Measurements from ENCODE around the gene KANK4. TPM values are rescaled to one million over a fixed set of nuclear protein-coding genes. Genes with fewer than 3 reads are reported as not detected.
"Not testable (repeated sequence)": the region's sequence is repeated elsewhere in the genome, so short reads cannot be mapped to it uniquely, and the experiment has no call there.

KANK4 gene
- total and polyA plus RNA-seq, 12 donors, result 0.12 to 1.1 (median 0.26) TPM; not detected in 2

GRCh38 chr1:62245201-62245600 is 74.0 kb downstream of the KANK4 start:
- no peaks in the 10 kb centered on the region for H3K9me3 ChIP-seq (replicated peaks in 1 of 3)
- no peak for TF ChIP-seq CTCF (IDR thresholded peaks at IDR 0.05)
- no peak for TF ChIP-seq POLR2A (IDR thresholded peaks at IDR 0.05)
- no peak for DNase-seq
- intact Hi-C loops (cut with DNase I), result no loop called here
- H3K4me1 ChIP-seq (replicated peaks in 1 of 2), result peaks cover 0 to 6% of the 10 kb centered on the region in 2 donors
- H3K36me3 ChIP-seq (replicated peaks in 1 of 2), result no peaks in the 10 kb centered on the region
- no peak overlapping the region for H3K4me3 ChIP-seq
- H3K27ac ChIP-seq, result no peak overlapping the region
- no peaks in the 10 kb centered on the region for H3K27me3 ChIP-seq

- H3K36me3 ChIP-seq (replicated peaks in 1 of 2); DNase-seq; intact Hi-C loops (cut with DNase I); H3K4me1 ChIP-seq (replicated peaks in 1 of 2); H3K27ac ChIP-seq; H3K4me3 ChIP-seq; H3K9me3 ChIP-seq (replicated peaks in 1 of 3); H3K27me3 ChIP-seq: not testable (repeated sequence)
- WGBS, 4 donors, result 85 to 96% (median 88%) methylated on average over 3 of the region's 3 CpGs
Measured at GRCh38 chr1:62244380-62244779, 74.9 kb downstream of the KANK4 start.

- no peaks in the 10 kb centered on the region for H3K9me3 ChIP-seq (replicated peaks in 1 of 3)
- H3K27me3 ChIP-seq, result no peaks in the 10 kb centered on the region
- intact Hi-C loops (cut with DNase I), result no loop called here
- peaks cover 0 to 6% of the 10 kb centered on the region in 2 donors for H3K4me1 ChIP-seq (replicated peaks in 1 of 2)
- no peak overlapping the region for H3K4me3 ChIP-seq
- no peak overlapping the region for H3K27ac ChIP-seq
- no peaks in the 10 kb centered on the region for H3K36me3 ChIP-seq (replicated peaks in 1 of 2)
- no peak for TF ChIP-seq POLR2A (IDR thresholded peaks at IDR 0.05)
- TF ChIP-seq CTCF (IDR thresholded peaks at IDR 0.05), result no peak
- peak; percentile 20 to 69 (median 42) for DNase-seq
- 44 to 53% (median 52%) methylated on average over 11 to 12 of the region's 12 CpGs for WGBS, 4 donors
Measured at GRCh38 chr1:62241371-62242131, 77.7 kb downstream of the KANK4 start.

GRCh38 chr1:62240651-62241370 is 78.4 kb downstream of the KANK4 start:
- no peak for DNase-seq
- H3K4me3 ChIP-seq, result no peak overlapping the region
- no peak overlapping the region for H3K27ac ChIP-seq
- no peaks in the 10 kb centered on the region for H3K27me3 ChIP-seq
- H3K36me3 ChIP-seq (replicated peaks in 1 of 2), result no peaks in the 10 kb centered on the region
- intact Hi-C loops (cut with DNase I), result no loop called here
- TF ChIP-seq POLR2A (IDR thresholded peaks at IDR 0.05) (no peak), CTCF (IDR thresholded peaks at IDR 0.05) (no peak)
- WGBS, 4 donors, result 69 to 82% (median 77%) methylated on average over 9 of the region's 9 CpGs
- no peaks in the 10 kb centered on the region for H3K9me3 ChIP-seq (replicated peaks in 1 of 3)
- peaks cover 0 to 6% of the 10 kb centered on the region in 2 donors for H3K4me1 ChIP-seq (replicated peaks in 1 of 2)

GRCh38 chr1:62239652-62240403 is 79.4 kb downstream of the KANK4 start:
- H3K9me3 ChIP-seq (replicated peaks in 1 of 3); H3K4me1 ChIP-seq (replicated peaks in 1 of 2); H3K27me3 ChIP-seq; H3K4me3 ChIP-seq; intact Hi-C loops (cut with DNase I); H3K36me3 ChIP-seq (replicated peaks in 1 of 2); H3K27ac ChIP-seq; DNase-seq: not testable (repeated sequence)
- 88 to 96% (median 91%) methylated on average over 3 of the region's 3 CpGs for WGBS, 4 donors

Measured in adrenal gland (tissue), 12 donors.